HepG2 (cell line): ENCODE data around the gene TM4SF20. TPM values are rescaled to one million over a fixed set of nuclear protein-coding genes. Genes with fewer than 3 reads are reported as not detected.

Experiments used
- CEBPG ChIP-seq: IDR thresholded peaks from 2 replicates; pipeline ENCODE4 v1.6.1; 2016
- FOSL1 ChIP-seq: sonication (generic); formaldehyde crosslinking; IDR thresholded peaks from 2 replicates; pipeline ENCODE4 v1.9.0; 2021; ENCODE audit warnings: missing genetic modification reagents, borderline replicate concordance
- GATAD2A ChIP-seq: IDR thresholded peaks from 2 replicates; pipeline ENCODE4 v1.6.1; 2016
- MXI1 ChIP-seq: IDR thresholded peaks from 3 replicates; pipeline ENCODE4 v1.6.1; 2012; ENCODE audit warnings: low read depth, low read length, inconsistent platforms, borderline replicate concordance
- NR3C1 ChIP-seq: sonication (generic); formaldehyde crosslinking; IDR thresholded peaks from 2 replicates; pipeline ENCODE4 v1.4.0; 2020; ENCODE audit warnings: missing genetic modification reagents
- ONECUT2 ChIP-seq: sonication (generic); formaldehyde crosslinking; IDR thresholded peaks from 2 replicates; pipeline ENCODE4 v1.4.0; 2020; ENCODE audit warnings: missing genetic modification reagents
- RAD21 ChIP-seq: fragments of 450-650 bp; formaldehyde crosslinking; IDR thresholded peaks from 2 replicates; pipeline ENCODE4 v1.5.0; 2020; ENCODE audit warnings: mild to moderate bottlenecking
- RBM22 ChIP-seq: fragments of 200-400 bp; formaldehyde crosslinking; optimal IDR thresholded peaks from 2 replicates; pipeline ENCODE3; 2017; ENCODE audit warnings: mild to moderate bottlenecking, low read length, moderate library complexity
- ZNF260 ChIP-seq: sonication (generic); formaldehyde crosslinking; IDR thresholded peaks from 2 replicates; pipeline ENCODE4 v1.4.0; 2020; ENCODE audit warnings: missing genetic modification reagents, low read depth, mild to moderate bottlenecking, borderline replicate concordance
- ZNF3 ChIP-seq: IDR thresholded peaks from 2 replicates; pipeline ENCODE4 v1.7.0; 2017; ENCODE audit warnings: inconsistent platforms
- ZNF44 ChIP-seq: sonication (generic); formaldehyde crosslinking; IDR thresholded peaks from 2 replicates; pipeline ENCODE4 v1.5.1; 2020; ENCODE audit warnings: mild to moderate bottlenecking, missing genetic modification reagents
- ZNF552 ChIP-seq: sonication (generic); formaldehyde crosslinking; IDR thresholded peaks from 2 replicates; pipeline ENCODE4 v1.9.0; 2022; ENCODE audit warnings: missing genetic modification reagents, mild to moderate bottlenecking, borderline replicate concordance
- ZNF703 ChIP-seq: sonication (generic); formaldehyde crosslinking; IDR thresholded peaks from 2 replicates; pipeline ENCODE4 v1.5.1; 2020; ENCODE audit warnings: missing genetic modification reagents, mild to moderate bottlenecking, moderate library complexity, borderline replicate concordance
- ZNF724P ChIP-seq: sonication (generic); formaldehyde crosslinking; IDR thresholded peaks from 2 replicates; pipeline ENCODE4 v1.8.0; 2022; ENCODE audit warnings: missing genetic modification reagents, borderline replicate concordance
- ZSCAN20 ChIP-seq: sonication (generic); formaldehyde crosslinking; IDR thresholded peaks from 2 replicates; pipeline ENCODE4 v1.4.0; 2020; ENCODE audit warnings: missing genetic modification reagents, mild to moderate bottlenecking, borderline replicate concordance
- polyA plus RNA-seq, 8 experiments: library from polyadenylated mRNA; depleted of rRNA in 3 of 8; stranded (reverse) in 7 of 8; unstranded in 1 of 8; fragments of >200 nt; fragmentation: Illumina TruSeq in 4 of 8; extraction: Trizol in 4 of 8; gene quantifications; 2 replicates each; pipeline versions ENCODE4 v1.2.1 to v1.2.3, GENCODE V29; 2011 to 2016; ENCODE audit warnings: low read depth in 4 of 8, missing spikeins in 1 of 8, mixed read lengths in 1 of 8; ENCODE audit not compliant: insufficient read depth in 1 of 8
- total RNA-seq, 5 experiments: library from RNA; depleted of rRNA; stranded (reverse); fragments of >200 nt; fragmentation: Illumina TruSeq; extraction: Trizol; gene quantifications; 2 replicates each; pipeline ENCODE4 v1.2.3, GENCODE V29; 2016; ENCODE audit warnings: low read depth in 1 of 5
- TF ChIP-seq, protein P1 (sequence below): sonication (generic); formaldehyde crosslinking; IDR thresholded peaks from 2 replicates; pipeline ENCODE4 v1.5.1; 2020; ENCODE audit warnings: missing genetic modification reagents, mild to moderate bottlenecking, borderline replicate concordance
- TF ChIP-seq, protein P2 (sequence below): sonication (generic); formaldehyde crosslinking; conservative IDR thresholded peaks from 2 replicates; pipeline ENCODE4 v1.8.0; 2022; ENCODE audit warnings: mild to moderate bottlenecking, moderate library complexity, missing genetic modification reagents
- TF ChIP-seq, protein P3 (sequence below): sonication (generic); formaldehyde crosslinking; IDR thresholded peaks from 2 replicates; pipeline ENCODE4 v1.4.0; 2020; ENCODE audit warnings: mild to moderate bottlenecking, missing genetic modification reagents, borderline replicate concordance
- TF ChIP-seq, protein P4 (sequence below), 2 experiments: sonication (generic) in 1 of 2; formaldehyde crosslinking in 1 of 2; IDR thresholded peaks; 2 replicates each; pipeline versions ENCODE4 v1.4.0 to v1.6.1; 2016 to 2020; ENCODE audit warnings: borderline replicate concordance in 1 of 2, low read depth in 1 of 2, mild to moderate bottlenecking in 1 of 2, missing genetic modification reagents in 1 of 2

Gene TM4SF20
- total and polyA plus RNA-seq, 2 of the 13 experiments (the other 11 are each of a cell fraction or from before 2014, with no cell fraction given): not detected

DNA sequence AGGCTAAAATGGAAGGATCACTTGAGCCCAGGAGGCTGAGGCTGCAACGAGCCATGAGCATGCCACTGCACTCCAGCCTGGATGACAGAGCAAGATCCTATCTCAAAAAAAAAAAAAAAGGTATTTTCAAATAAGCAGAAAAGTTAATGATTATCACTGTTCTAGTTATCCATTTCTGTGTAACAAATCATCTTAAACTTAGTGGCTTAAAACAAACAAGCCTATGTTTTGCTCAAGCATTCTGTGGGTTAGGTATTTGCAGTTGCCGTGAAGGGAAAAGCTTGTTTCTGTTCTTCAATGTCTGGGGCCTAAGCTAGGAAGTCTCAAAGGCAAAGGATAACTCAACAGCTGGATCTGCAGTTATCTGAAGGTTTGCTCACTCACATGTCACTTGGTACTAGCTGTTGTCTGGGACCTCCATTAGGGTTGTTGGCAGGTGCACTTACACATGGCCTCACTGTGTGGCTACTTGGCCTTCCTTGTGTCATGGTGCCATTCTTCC, 40.0 kb downstream of the TM4SF20 start (continued):
- TF ChIP-seq, protein P1, sequence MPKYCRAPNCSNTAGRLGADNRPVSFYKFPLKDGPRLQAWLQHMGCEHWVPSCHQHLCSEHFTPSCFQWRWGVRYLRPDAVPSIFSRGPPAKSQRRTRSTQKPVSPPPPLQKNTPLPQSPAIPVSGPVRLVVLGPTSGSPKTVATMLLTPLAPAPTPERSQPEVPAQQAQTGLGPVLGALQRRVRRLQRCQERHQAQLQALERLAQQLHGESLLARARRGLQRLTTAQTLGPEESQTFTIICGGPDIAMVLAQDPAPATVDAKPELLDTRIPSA (CRISPR knock-in tag): no peak
- TF ChIP-seq RAD21 (CRISPR knock-in tag) (no peak), ZNF703 (no peak), CEBPG (CRISPR knock-in tag) (no peak), ZNF44 (CRISPR knock-in tag) (no peak), ZNF724P (no peak), ZNF552 (no peak), RBM22 (no peak), ZNF260 (no peak), ZNF3 (no peak), ONECUT2 (no peak), NR3C1 (no peak), FOSL1 (CRISPR knock-in tag) (no peak), ZSCAN20 (CRISPR knock-in tag) (no peak), GATAD2A (CRISPR knock-in tag) (peak; percentile 55; the same call in 1 of the 2 replicates), MXI1 (no peak; the same call in 2 of the 3 replicates)
- TF ChIP-seq, protein P2, sequence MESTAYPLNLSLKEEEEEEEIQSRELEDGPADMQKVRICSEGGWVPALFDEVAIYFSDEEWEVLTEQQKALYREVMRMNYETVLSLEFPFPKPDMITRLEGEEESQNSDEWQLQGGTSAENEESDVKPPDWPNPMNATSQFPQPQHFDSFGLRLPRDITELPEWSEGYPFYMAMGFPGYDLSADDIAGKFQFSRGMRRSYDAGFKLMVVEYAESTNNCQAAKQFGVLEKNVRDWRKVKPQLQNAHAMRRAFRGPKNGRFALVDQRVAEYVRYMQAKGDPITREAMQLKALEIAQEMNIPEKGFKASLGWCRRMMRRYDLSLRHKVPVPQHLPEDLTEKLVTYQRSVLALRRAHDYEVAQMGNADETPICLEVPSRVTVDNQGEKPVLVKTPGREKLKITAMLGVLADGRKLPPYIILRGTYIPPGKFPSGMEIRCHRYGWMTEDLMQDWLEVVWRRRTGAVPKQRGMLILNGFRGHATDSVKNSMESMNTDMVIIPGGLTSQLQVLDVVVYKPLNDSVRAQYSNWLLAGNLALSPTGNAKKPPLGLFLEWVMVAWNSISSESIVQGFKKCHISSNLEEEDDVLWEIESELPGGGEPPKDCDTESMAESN (CRISPR knock-in tag): no peak
- TF ChIP-seq, protein P3, sequence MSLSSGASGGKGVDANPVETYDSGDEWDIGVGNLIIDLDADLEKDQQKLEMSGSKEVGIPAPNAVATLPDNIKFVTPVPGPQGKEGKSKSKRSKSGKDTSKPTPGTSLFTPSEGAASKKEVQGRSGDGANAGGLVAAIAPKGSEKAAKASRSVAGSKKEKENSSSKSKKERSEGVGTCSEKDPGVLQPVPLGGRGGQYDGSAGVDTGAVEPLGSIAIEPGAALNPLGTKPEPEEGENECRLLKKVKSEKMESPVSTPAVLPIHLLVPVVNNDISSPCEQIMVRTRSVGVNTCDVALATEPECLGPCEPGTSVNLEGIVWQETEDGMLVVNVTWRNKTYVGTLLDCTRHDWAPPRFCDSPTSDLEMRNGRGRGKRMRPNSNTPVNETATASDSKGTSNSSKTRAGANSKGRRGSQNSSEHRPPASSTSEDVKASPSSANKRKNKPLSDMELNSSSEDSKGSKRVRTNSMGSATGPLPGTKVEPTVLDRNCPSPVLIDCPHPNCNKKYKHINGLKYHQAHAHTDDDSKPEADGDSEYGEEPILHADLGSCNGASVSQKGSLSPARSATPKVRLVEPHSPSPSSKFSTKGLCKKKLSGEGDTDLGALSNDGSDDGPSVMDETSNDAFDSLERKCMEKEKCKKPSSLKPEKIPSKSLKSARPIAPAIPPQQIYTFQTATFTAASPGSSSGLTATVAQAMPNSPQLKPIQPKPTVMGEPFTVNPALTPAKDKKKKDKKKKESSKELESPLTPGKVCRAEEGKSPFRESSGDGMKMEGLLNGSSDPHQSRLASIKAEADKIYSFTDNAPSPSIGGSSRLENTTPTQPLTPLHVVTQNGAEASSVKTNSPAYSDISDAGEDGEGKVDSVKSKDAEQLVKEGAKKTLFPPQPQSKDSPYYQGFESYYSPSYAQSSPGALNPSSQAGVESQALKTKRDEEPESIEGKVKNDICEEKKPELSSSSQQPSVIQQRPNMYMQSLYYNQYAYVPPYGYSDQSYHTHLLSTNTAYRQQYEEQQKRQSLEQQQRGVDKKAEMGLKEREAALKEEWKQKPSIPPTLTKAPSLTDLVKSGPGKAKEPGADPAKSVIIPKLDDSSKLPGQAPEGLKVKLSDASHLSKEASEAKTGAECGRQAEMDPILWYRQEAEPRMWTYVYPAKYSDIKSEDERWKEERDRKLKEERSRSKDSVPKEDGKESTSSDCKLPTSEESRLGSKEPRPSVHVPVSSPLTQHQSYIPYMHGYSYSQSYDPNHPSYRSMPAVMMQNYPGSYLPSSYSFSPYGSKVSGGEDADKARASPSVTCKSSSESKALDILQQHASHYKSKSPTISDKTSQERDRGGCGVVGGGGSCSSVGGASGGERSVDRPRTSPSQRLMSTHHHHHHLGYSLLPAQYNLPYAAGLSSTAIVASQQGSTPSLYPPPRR (CRISPR knock-in tag): no peak
- TF ChIP-seq, protein P4, sequence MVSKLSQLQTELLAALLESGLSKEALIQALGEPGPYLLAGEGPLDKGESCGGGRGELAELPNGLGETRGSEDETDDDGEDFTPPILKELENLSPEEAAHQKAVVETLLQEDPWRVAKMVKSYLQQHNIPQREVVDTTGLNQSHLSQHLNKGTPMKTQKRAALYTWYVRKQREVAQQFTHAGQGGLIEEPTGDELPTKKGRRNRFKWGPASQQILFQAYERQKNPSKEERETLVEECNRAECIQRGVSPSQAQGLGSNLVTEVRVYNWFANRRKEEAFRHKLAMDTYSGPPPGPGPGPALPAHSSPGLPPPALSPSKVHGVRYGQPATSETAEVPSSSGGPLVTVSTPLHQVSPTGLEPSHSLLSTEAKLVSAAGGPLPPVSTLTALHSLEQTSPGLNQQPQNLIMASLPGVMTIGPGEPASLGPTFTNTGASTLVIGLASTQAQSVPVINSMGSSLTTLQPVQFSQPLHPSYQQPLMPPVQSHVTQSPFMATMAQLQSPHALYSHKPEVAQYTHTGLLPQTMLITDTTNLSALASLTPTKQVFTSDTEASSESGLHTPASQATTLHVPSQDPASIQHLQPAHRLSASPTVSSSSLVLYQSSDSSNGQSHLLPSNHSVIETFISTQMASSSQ (IDR thresholded peaks at IDR 0.05; ENCODE audit: low read depth): peak; percentile 92
- TF ChIP-seq, protein P4 (CRISPR knock-in tag; IDR thresholded peaks at IDR 0.05; ENCODE audit: borderline replicate concordance): peak; percentile 88; the same call in 1 of the 2 replicates
